H9 (cell line): ENCODE measurements around the gene TENM4. TPM values are rescaled to one million over a fixed set of nuclear protein-coding genes. Genes with fewer than 3 reads are reported as not detected.

Experiments
- DNase-seq: peaks from one replicate; pipeline ENCODE4 v3.0.0-alpha.2; 2017
- H2AFZ ChIP-seq: one replicate; pipeline ENCODE4 v1.6.1; 2013; ENCODE audit warnings: mild to moderate bottlenecking, low read length, control low read depth, moderate library complexity
- H2AK5ac ChIP-seq: 2 replicates; pipeline ENCODE4 v1.6.1; 2013; ENCODE audit warnings: low read length, control low read depth, mixed read lengths; ENCODE audit not compliant: insufficient read length
- H2BK120ac ChIP-seq: one replicate; pipeline ENCODE4 v1.6.1; 2013; ENCODE audit warnings: low read depth, mild to moderate bottlenecking, low read length, control low read depth, inconsistent platforms; ENCODE audit not compliant: poor library complexity, severe bottlenecking
- H2BK12ac ChIP-seq: 2 replicates; pipeline ENCODE4 v1.6.1; 2013; ENCODE audit warnings: low read length, control low read depth, mixed read lengths, low read depth; ENCODE audit not compliant: insufficient read length
- H2BK15ac ChIP-seq: 2 replicates; pipeline ENCODE4 v1.6.1; 2013; ENCODE audit warnings: low read depth, low read length, control low read depth
- H2BK20ac ChIP-seq: one replicate; pipeline ENCODE4 v1.6.1; 2013; ENCODE audit warnings: low read depth, mild to moderate bottlenecking, low read length, control low read depth, inconsistent platforms; ENCODE audit not compliant: poor library complexity, severe bottlenecking
- H2BK5ac ChIP-seq: 2 replicates; pipeline ENCODE4 v1.6.1; 2013; ENCODE audit warnings: low read length, control low read depth, mixed read lengths; ENCODE audit not compliant: insufficient read length
- H3K14ac ChIP-seq: 2 replicates; pipeline ENCODE4 v1.6.1; 2013; ENCODE audit warnings: low read length, control low read depth; ENCODE audit not compliant: insufficient read depth
- H3K18ac ChIP-seq: 2 replicates; pipeline ENCODE4 v1.6.1; 2013; ENCODE audit warnings: low read depth, mild to moderate bottlenecking, mixed read lengths, low read length, control low read depth; ENCODE audit not compliant: insufficient read length
- H3K23ac ChIP-seq: 2 replicates; pipeline ENCODE4 v1.6.1; 2013; ENCODE audit warnings: low read length, control low read depth, mixed read lengths, low read depth; ENCODE audit not compliant: insufficient read length
- H3K23me2 ChIP-seq: 2 replicates; pipeline ENCODE4 v1.6.1; 2013; ENCODE audit warnings: low read depth, mild to moderate bottlenecking, mixed read lengths, low read length, control low read depth; ENCODE audit not compliant: insufficient read length, poor library complexity, severe bottlenecking
- H3K27ac ChIP-seq: 2 replicates; pipeline ENCODE4 v1.5.1; 2013; ENCODE audit warnings: low read length, control low read depth, mixed read lengths, low read depth; ENCODE audit not compliant: insufficient read length
- H3K27me3 ChIP-seq: 2 replicates; pipeline ENCODE4 v1.6.1; 2013; ENCODE audit warnings: low read length, control low read depth, inconsistent platforms; ENCODE audit not compliant: insufficient read depth
- H3K4ac ChIP-seq: 2 replicates; pipeline ENCODE4 v1.6.1; 2013; ENCODE audit warnings: low read depth, mild to moderate bottlenecking, control low read depth, inconsistent platforms, low read length, moderate library complexity
- H3K4me1 ChIP-seq: 2 replicates; pipeline ENCODE4 v1.6.1; 2013; ENCODE audit warnings: low read length, control low read depth, inconsistent platforms; ENCODE audit not compliant: insufficient read depth
- H3K4me2 ChIP-seq: 2 replicates; pipeline ENCODE4 v1.6.1; 2013; ENCODE audit warnings: low read length, control low read depth, mixed read lengths; ENCODE audit not compliant: insufficient read length, insufficient read depth
- H3K56ac ChIP-seq: 2 replicates; pipeline ENCODE4 v1.6.1; 2013; ENCODE audit warnings: low read depth, mild to moderate bottlenecking, mixed read lengths, low read length, control low read depth; ENCODE audit not compliant: insufficient read length
- H3K79me1 ChIP-seq: 2 replicates; pipeline ENCODE4 v1.6.1; 2013; ENCODE audit warnings: low read depth, mild to moderate bottlenecking, moderate library complexity, low read length, control low read depth, inconsistent platforms; ENCODE audit not compliant: insufficient read depth, poor library complexity, severe bottlenecking
- H3K79me2 ChIP-seq: 2 replicates; pipeline ENCODE4 v1.6.1; 2013; ENCODE audit warnings: low read length, control low read depth, inconsistent platforms; ENCODE audit not compliant: insufficient read depth
- H3K9ac ChIP-seq: 2 replicates; pipeline ENCODE4 v1.6.1; 2013; ENCODE audit warnings: low read length, control low read depth, mixed read lengths; ENCODE audit not compliant: insufficient read length; ENCODE audit errors: extremely low read depth
- H3K9me3 ChIP-seq: one replicate; pipeline ENCODE4 v1.6.1; 2013; ENCODE audit warnings: low read depth, low read length, inconsistent platforms; ENCODE audit not compliant: control insufficient read depth
- H3T11ph ChIP-seq: one replicate; pipeline ENCODE4 v1.6.1; 2013; ENCODE audit warnings: mild to moderate bottlenecking, low read length, control low read depth, inconsistent platforms
- H4K20me1 ChIP-seq: one replicate; pipeline ENCODE4 v1.6.1; 2013; ENCODE audit not compliant: control insufficient read depth, insufficient read length, insufficient read depth
- H4K5ac ChIP-seq: 2 replicates; pipeline ENCODE4 v1.6.1; 2013; ENCODE audit warnings: low read depth, mild to moderate bottlenecking, mixed read lengths, low read length, control low read depth; ENCODE audit not compliant: insufficient read length
- H4K8ac ChIP-seq: replicated peaks from 2 replicates; pipeline ENCODE4 v1.6.1; 2013; ENCODE audit warnings: low read length, control low read depth, mixed read lengths, low read depth; ENCODE audit not compliant: insufficient read length
- H4K91ac ChIP-seq: 2 replicates; pipeline ENCODE4 v1.6.1; 2013; ENCODE audit warnings: low read depth, mild to moderate bottlenecking, moderate library complexity, mixed read lengths, low read length, control low read depth; ENCODE audit not compliant: insufficient read length
- H3K27ac Mint-ChIP-seq, 3 experiments: 2 replicates in 2 of 3; 3 replicates in 1 of 3; pipeline ENCODE4 v1.8.0; 2020 to 2021; ENCODE audit warnings: mixed read lengths in 3 of 3, mild to moderate bottlenecking in 1 of 3, moderate library complexity in 1 of 3
- H3K27me3 Mint-ChIP-seq: 2 replicates; pipeline ENCODE4 v1.8.0; 2021; ENCODE audit warnings: low read depth, mild to moderate bottlenecking, moderate library complexity, mixed read lengths
- H3K36me3 Mint-ChIP-seq, 3 experiments: 2 replicates in 2 of 3; 3 replicates in 1 of 3; pipeline ENCODE4 v1.8.0; 2020 to 2021; ENCODE audit warnings: low read depth in 3 of 3, mixed read lengths in 3 of 3; ENCODE audit not compliant: insufficient read depth in 1 of 3
- H3K4me1 Mint-ChIP-seq, 2 experiments: 2 replicates each; pipeline ENCODE4 v1.8.0; 2020; ENCODE audit warnings: mixed read lengths in 2 of 2
- H3K4me3 Mint-ChIP-seq, 2 experiments: 2 replicates in 1 of 2; 3 replicates in 1 of 2; pipeline ENCODE4 v1.8.0; 2020 to 2021; ENCODE audit warnings: mild to moderate bottlenecking in 2 of 2, mixed read lengths in 2 of 2, moderate library complexity in 1 of 2
- H3K9me3 Mint-ChIP-seq, 2 experiments: 2 replicates in 1 of 2; 3 replicates in 1 of 2; pipeline ENCODE4 v1.8.0; 2020; ENCODE audit warnings: mild to moderate bottlenecking in 2 of 2, mixed read lengths in 2 of 2, moderate library complexity in 1 of 2
- CTCF ChIP-seq: fragments of 200-600 bp; sonication (generic); conservative IDR thresholded peaks from 3 replicates; pipeline ENCODE4 v1.8.0; 2021; ENCODE audit warnings: antibody characterized with exemption, mild to moderate bottlenecking
- WGBS: extraction: QIAGEN DNeasy Blood & Tissue Kit; methylation state at CpG from one replicate; pipeline ENCODE4 v1.1.7; 2013; ENCODE audit warnings: missing lambda C conversion rate, low lambda C conversion rate, mixed read lengths; ENCODE audit not compliant: insufficient read length; ENCODE audit errors: extremely low coverage; 5-methylcytosine and 5-hydroxymethylcytosine counted together
- total RNA-seq: library from RNA; stranded (reverse); gene quantifications from 2 replicates; pipeline ENCODE4 v1.2.1, GENCODE V29; 2021

The TENM4 gene
- total RNA-seq, 1 experiment from 2014 or later: 4.6 TPM

GRCh38 chr11:79170321-79170720 lies 270.5 kb downstream of the TENM4 start:
- H3K9me3 Mint-ChIP-seq: no peaks in the 10 kb centered on the region

More at GRCh38 chr11:79170321-79170720, 270.5 kb downstream of the TENM4 start:
- Mint-ChIP-seq H3K27ac (no peak overlapping the region), H3K36me3 (no peaks in the 10 kb centered on the region), H3K4me1 (peaks cover 13 to 17% of the 10 kb centered on the region in 2 experiments), H3K4me3 (no peak overlapping the region), H3K27me3 (peaks cover 13% of the 10 kb centered on the region)
- H3K79me2 ChIP-seq: no peaks in the 10 kb centered on the region
- no peak overlapping the region for H3K23ac ChIP-seq
- H3K14ac ChIP-seq: no peak overlapping the region
- H3K79me1 ChIP-seq: no peaks in the 10 kb centered on the region
- no peak overlapping the region for H4K5ac ChIP-seq
- H3K27ac ChIP-seq: no peak overlapping the region
- no peaks in the 10 kb centered on the region for H3K27me3 ChIP-seq
- no peak overlapping the region for H2BK120ac ChIP-seq
- H4K20me1 ChIP-seq: no peaks in the 10 kb centered on the region
- no peak for DNase-seq
- no peak overlapping the region for H2BK20ac ChIP-seq
- H3T11ph ChIP-seq: no peak overlapping the region
- no peak overlapping the region for H3K4me2 ChIP-seq
- no peaks in the 10 kb centered on the region for H3K23me2 ChIP-seq
- no peak overlapping the region for H2BK15ac ChIP-seq
- WGBS: no CpG with 5 or more reads among the region's 2 CpGs
- H2AFZ ChIP-seq: no peak overlapping the region
- no peaks in the 10 kb centered on the region; the same call in 1 of the 2 replicates for H3K4me1 ChIP-seq
- no peak for TF ChIP-seq CTCF
- H3K56ac ChIP-seq: no peak overlapping the region
- no peaks in the 10 kb centered on the region for H3K9me3 ChIP-seq
- H2AK5ac ChIP-seq: no peak overlapping the region
- H3K18ac ChIP-seq: no peak overlapping the region
- no peak overlapping the region for H4K91ac ChIP-seq
- H3K9ac ChIP-seq: no peak overlapping the region
- H2BK12ac ChIP-seq: no peak overlapping the region
- H4K8ac ChIP-seq: no peak overlapping the region
- no peak overlapping the region for H3K4ac ChIP-seq
- H2BK5ac ChIP-seq: no peak overlapping the region
